Cardiac fibroblast (primary cell): ENCODE results near the gene PGRMC2.

ENCODE experiments used
- DNase-seq, 2 donors: peaks; one replicate each; pipeline versions ENCODE4 v3.0.0 to v3.0.0-alpha.2; 2010; ENCODE audit warnings: low read depth in 2 of 2
- H3K4me3 ChIP-seq, 2 donors: replicated peaks in 1 of 2; 1 replicate in 1 of 2; 2 replicates in 1 of 2; pipeline ENCODE4 v1.5.1; 2011; ENCODE audit warnings: low read depth in 2 of 2, low read length in 2 of 2, mild to moderate bottlenecking in 2 of 2, moderate library complexity in 1 of 2
- CTCF ChIP-seq: IDR thresholded peaks from one replicate; pipeline ENCODE4 v1.5.1; 2011; ENCODE audit warnings: low read depth, mild to moderate bottlenecking, low read length, inconsistent platforms

Gene PGRMC2

GRCh38 chr4:128311659-128312403 lies 24.2 kb upstream of the PGRMC2 start:
- H3K4me3 ChIP-seq: no peak overlapping the region
- TF ChIP-seq CTCF: no peak
- no peak for DNase-seq

GRCh38 chr4:128310266-128310697 lies 22.7 kb upstream of the PGRMC2 start:
- peak; percentile 27 to 32 for DNase-seq
- peak; percentile 47 for TF ChIP-seq CTCF
- H3K4me3 ChIP-seq: no peak overlapping the region

- TF ChIP-seq CTCF: no peak
- H3K4me3 ChIP-seq: no peak overlapping the region
- DNase-seq: peak in 1 of 2 donors; percentile 4
These were observed 22.0 kb upstream of the PGRMC2 start for GRCh38 chr4:128309585-128309984.

- DNase-seq: peak in 1 of 2 donors; percentile 84
- no peak overlapping the region for H3K4me3 ChIP-seq
- TF ChIP-seq CTCF: no peak
These were observed 21.4 kb upstream of the PGRMC2 start for GRCh38 chr4:128308986-128309385.

- no peak overlapping the region for H3K4me3 ChIP-seq
- no peak for TF ChIP-seq CTCF
- no peak for DNase-seq
These were observed 19.5 kb upstream of the PGRMC2 start for GRCh38 chr4:128307123-128307571.

- TF ChIP-seq CTCF: no peak
- H3K4me3 ChIP-seq: no peak overlapping the region
- DNase-seq: no peak
These were observed 18.3 kb upstream of the PGRMC2 start for GRCh38 chr4:128305942-128306341.
